Keratinocyte (primary cell): ENCODE data around the gene SNRPD3. TPM values are rescaled to one million over a fixed set of nuclear protein-coding genes. Genes with fewer than 3 reads are reported as not detected.

Experiments
- DNase-seq: peaks from one replicate; pipeline ENCODE4 v3.0.0-alpha.2; 2011; ENCODE audit warnings: low read depth, missing footprints, low spot score
- FAIRE-seq: peaks from 2 replicates; lab custom pipeline; 2011; peaks lifted over from hg19 to GRCh38; lab: Jason Lieb, UNC
- H2AFZ ChIP-seq: 2 replicates; pipeline ENCODE4 v1.6.0; 2012; ENCODE audit warnings: low read length, control low read depth, inconsistent platforms; ENCODE audit not compliant: control insufficient read depth
- H3K27ac ChIP-seq: 2 replicates; pipeline ENCODE4 v1.5.1; 2011; ENCODE audit warnings: low read length; ENCODE audit not compliant: control insufficient read depth, insufficient read depth
- H3K27me3 ChIP-seq: 3 replicates; pipeline ENCODE4 v1.6.0; 2011; ENCODE audit warnings: low read length; ENCODE audit not compliant: control insufficient read depth, insufficient read depth; ENCODE audit errors: extremely low read depth
- H3K36me3 ChIP-seq, 2 experiments: 2 replicates in 1 of 2; 3 replicates in 1 of 2; pipeline ENCODE4 v1.5.1; 2011; ENCODE audit warnings: low read length in 2 of 2, mild to moderate bottlenecking in 1 of 2; ENCODE audit not compliant: control insufficient read depth in 2 of 2, insufficient read depth in 2 of 2; ENCODE audit errors: extremely low read depth in 1 of 2
- H3K4me1 ChIP-seq: 3 replicates; pipeline ENCODE4 v1.5.1; 2011; ENCODE audit warnings: low read length; ENCODE audit not compliant: control insufficient read depth, insufficient read depth; ENCODE audit errors: extremely low read depth
- H3K4me2 ChIP-seq: 3 replicates; pipeline ENCODE4 v1.6.0; 2011; ENCODE audit warnings: low read depth, low read length; ENCODE audit not compliant: control insufficient read depth, insufficient read depth; ENCODE audit errors: extremely low read depth
- H3K4me3 ChIP-seq, 3 experiments: fragments of 200-600 bp in 1 of 3; sonication (generic) in 1 of 3; 2 replicates in 2 of 3; 3 replicates in 1 of 3; pipeline ENCODE4 v1.5.1; 2011 to 2016; ENCODE audit warnings: low read length in 3 of 3, mild to moderate bottlenecking in 3 of 3, control low read depth in 2 of 3, inconsistent platforms in 1 of 3, low read depth in 1 of 3, mixed read lengths in 1 of 3, mixed run types in 1 of 3, moderate library complexity in 1 of 3; ENCODE audit not compliant: control insufficient read depth in 2 of 3, insufficient read depth in 2 of 3; ENCODE audit errors: extremely low read depth in 1 of 3
- H3K79me2 ChIP-seq: 2 replicates; pipeline ENCODE4 v1.6.0; 2012; ENCODE audit warnings: low read length; ENCODE audit not compliant: control insufficient read depth, insufficient read depth
- H3K9ac ChIP-seq: 3 replicates; pipeline ENCODE4 v1.6.0; 2011; ENCODE audit warnings: low read length; ENCODE audit not compliant: control insufficient read depth, insufficient read depth; ENCODE audit errors: extremely low read depth
- H3K9me1 ChIP-seq: 3 replicates; pipeline ENCODE4 v1.6.0; 2011; ENCODE audit warnings: low read length; ENCODE audit not compliant: control insufficient read depth, insufficient read depth; ENCODE audit errors: extremely low read depth
- H3K9me3 ChIP-seq: 2 replicates; pipeline ENCODE4 v1.5.1; 2012; ENCODE audit warnings: low read depth, low read length; ENCODE audit not compliant: control insufficient read depth
- H4K20me1 ChIP-seq: 3 replicates; pipeline ENCODE4 v1.6.0; 2011; ENCODE audit warnings: low read length; ENCODE audit not compliant: control insufficient read depth, insufficient read depth; ENCODE audit errors: extremely low read depth
- CTCF ChIP-seq, 3 experiments: IDR thresholded peaks in 1 of 3; conservative IDR thresholded peaks in 1 of 3; optimal IDR thresholded peaks in 1 of 3; 2 replicates in 2 of 3; 3 replicates in 1 of 3; pipeline versions ENCODE3 to v1.5.1; 2011; ENCODE audit warnings: low read length in 3 of 3, mild to moderate bottlenecking in 3 of 3, moderate library complexity in 2 of 3, control low read depth in 1 of 3, inconsistent platforms in 1 of 3; ENCODE audit not compliant: insufficient read depth in 2 of 3; ENCODE audit errors: extremely low read depth in 1 of 3
- EZH2 ChIP-seq: IDR thresholded peaks from one replicate; pipeline ENCODE4 v1.6.1; 2012; ENCODE audit warnings: inconsistent platforms, mild to moderate bottlenecking, low read length, moderate library complexity
- dilution Hi-C: fragments of 300-500 bp; cut with MboI; formaldehyde crosslinking; loops from one replicate; pipeline ENCODE4 v1.7.0; 2020; ENCODE audit warnings: low sequenced_read_pairs; ENCODE audit not compliant: extremely low pct_ligation_motif_present
- polyA plus RNA-seq, 5 experiments: library from polyadenylated mRNA; depleted of rRNA in 3 of 5; stranded (reverse) in 3 of 5; stranded (forward) in 1 of 5; unstranded in 1 of 5; fragments of >200 nt; gene quantifications; 1 replicate in 1 of 5; 2 replicates in 3 of 5; 3 replicates in 1 of 5; pipeline versions ENCODE4 v1.2.1 to v1.2.3, GENCODE V29; 2011 to 2012; ENCODE audit warnings: missing spikeins in 2 of 5, low read depth in 1 of 5, low replicate concordance in 1 of 5

The SNRPD3 gene
- polyA plus RNA-seq, 1 donor (not counting 4 experiments of a cell fraction or from before 2014, with no cell fraction given): 135 TPM

GRCh38 chr22:24518228-24518627 is 37.6 kb upstream of the SNRPD3 start:
- DNase-seq (no peak), FAIRE-seq (no peak)
- dilution Hi-C loops: no loop called here
- TF ChIP-seq CTCF (optimal IDR thresholded peaks at IDR 0.05 in 1 of 3, IDR thresholded peaks at IDR 0.05 in 1 of 3, conservative IDR thresholded peaks at IDR 0.05 in 1 of 3; ENCODE audit: extremely low read depth in 1 of 3, insufficient read depth in 2 of 3, low read length in 3 of 3): no peak
- TF ChIP-seq EZH2: no peak
- H3K79me2 ChIP-seq: no peaks in the 10 kb centered on the region
- H3K4me1 ChIP-seq: peaks cover 10% of the 10 kb centered on the region
- H3K9ac ChIP-seq: no peak overlapping the region
- no peaks in the 10 kb centered on the region for H3K36me3 ChIP-seq
- no peak overlapping the region for H2AFZ ChIP-seq
- H3K4me3 ChIP-seq: no peak overlapping the region
- no peaks in the 10 kb centered on the region for H3K9me3 ChIP-seq
- H4K20me1 ChIP-seq: no peaks in the 10 kb centered on the region
- no peak overlapping the region for H3K4me2 ChIP-seq
- H3K9me1 ChIP-seq: no peaks in the 10 kb centered on the region
- no peak overlapping the region for H3K27ac ChIP-seq
- H3K27me3 ChIP-seq: peaks cover 17% of the 10 kb centered on the region

DNA sequence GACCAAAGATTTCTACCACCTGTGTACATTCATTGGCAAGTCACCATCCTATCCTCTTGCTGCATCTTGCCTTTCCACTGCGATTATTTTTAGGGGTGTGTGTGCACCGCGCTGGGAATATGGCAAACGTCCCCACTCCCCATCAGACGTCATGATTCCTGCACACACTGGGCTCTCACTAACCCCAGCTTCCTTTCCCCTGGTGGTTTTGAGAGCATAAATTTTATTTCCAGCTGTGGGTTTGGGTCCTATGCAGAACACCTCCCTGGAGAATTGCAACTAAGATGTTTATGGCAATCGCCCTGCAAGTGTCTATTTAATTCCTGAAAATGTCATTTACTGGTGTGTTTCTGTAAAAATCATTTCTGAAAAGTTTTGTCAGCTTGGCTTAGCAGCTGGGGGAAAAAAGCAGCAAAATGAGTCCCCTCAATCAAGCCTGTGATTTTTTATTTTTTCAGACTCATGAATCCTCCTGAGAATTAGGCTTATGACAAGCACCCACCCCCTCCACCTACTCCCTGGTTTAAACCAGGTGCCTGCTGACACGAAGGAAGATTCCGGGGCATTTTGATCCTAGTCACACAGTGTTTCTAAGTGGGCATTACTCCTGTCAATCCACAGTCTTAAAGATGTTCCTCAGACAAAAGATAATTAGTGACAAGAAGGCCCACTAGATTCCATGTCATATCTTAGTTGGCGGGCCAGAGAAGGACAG is 36.9 kb upstream of the SNRPD3 start:
- FAIRE-seq: no peak
- no peaks in the 10 kb centered on the region for H3K79me2 ChIP-seq
- dilution Hi-C loops: no loop called here

DNA sequence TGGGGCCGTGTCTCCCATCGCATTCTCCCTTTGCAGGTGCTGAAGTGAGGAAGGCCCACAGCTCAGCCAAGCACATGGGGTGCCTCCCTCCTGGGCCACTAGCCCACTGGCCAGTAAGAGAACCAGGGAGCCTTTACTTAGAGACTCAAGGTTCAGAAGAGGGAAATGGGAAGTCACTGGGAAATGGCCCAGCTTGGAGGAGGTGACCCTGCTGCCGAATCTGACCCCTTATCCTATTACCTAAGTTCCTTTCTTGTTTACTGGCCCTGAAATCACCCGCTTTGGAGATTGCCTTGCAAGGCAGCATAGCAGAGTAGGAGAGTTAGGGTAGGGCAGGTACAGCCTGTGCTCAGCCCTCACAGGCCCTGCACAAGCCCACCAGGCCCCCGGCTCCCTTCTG is 36.3 kb upstream of the SNRPD3 start:
- H3K9me1 ChIP-seq: no peaks in the 10 kb centered on the region
- peaks cover 10% of the 10 kb centered on the region for H3K4me1 ChIP-seq
- TF ChIP-seq CTCF (optimal IDR thresholded peaks at IDR 0.05 in 1 of 3, IDR thresholded peaks at IDR 0.05 in 1 of 3, conservative IDR thresholded peaks at IDR 0.05 in 1 of 3; ENCODE audit: extremely low read depth in 1 of 3, insufficient read depth in 2 of 3, low read length in 3 of 3) (no peak), EZH2 (no peak)
- no peak for DNase-seq
- no peaks in the 10 kb centered on the region for H3K79me2 ChIP-seq
- FAIRE-seq: no peak
- no peaks in the 10 kb centered on the region for H4K20me1 ChIP-seq
- H2AFZ ChIP-seq: no peak overlapping the region
- no peaks in the 10 kb centered on the region for H3K9me3 ChIP-seq
- H3K4me2 ChIP-seq: no peak overlapping the region
- H3K9ac ChIP-seq: no peak overlapping the region
- H3K27me3 ChIP-seq: peaks cover 14% of the 10 kb centered on the region
- no peak overlapping the region for H3K4me3 ChIP-seq
- H3K36me3 ChIP-seq: no peaks in the 10 kb centered on the region
- no peak overlapping the region for H3K27ac ChIP-seq
- dilution Hi-C loops: no loop called here

More for the DNA sequence above, 36.9 kb upstream of the SNRPD3 start:
- no peaks in the 10 kb centered on the region for H3K9me3 ChIP-seq
- no peak overlapping the region for H3K4me3 ChIP-seq
- no peak for DNase-seq
- no peaks in the 10 kb centered on the region for H3K9me1 ChIP-seq
- no peak for TF ChIP-seq EZH2
- H2AFZ ChIP-seq: no peak overlapping the region
- H3K27me3 ChIP-seq: peaks cover 17% of the 10 kb centered on the region
- H3K9ac ChIP-seq: no peak overlapping the region
- H3K36me3 ChIP-seq: no peaks in the 10 kb centered on the region
- H3K27ac ChIP-seq: no peak overlapping the region
- H4K20me1 ChIP-seq: no peaks in the 10 kb centered on the region
- no peak overlapping the region for H3K4me2 ChIP-seq
- H3K4me1 ChIP-seq: peaks cover 10% of the 10 kb centered on the region
